GM12891 (cell line): ENCODE measurements around the gene NDUFB8.

ENCODE experiments used
- POLR2A ChIP-seq: IDR thresholded peaks from 2 replicates; pipeline ENCODE4 v1.6.1; 2011; ENCODE audit warnings: low read depth, low read length, control low read depth
- POLR2AphosphoS5 ChIP-seq: IDR thresholded peaks from 2 replicates; pipeline ENCODE4 v1.6.1; 2011; ENCODE audit warnings: low read depth, low read length, control low read depth
- POU2F2 ChIP-seq: IDR thresholded peaks from 2 replicates; pipeline ENCODE4 v1.6.1; 2011; ENCODE audit warnings: low read depth, mild to moderate bottlenecking, control low read depth, low read length, moderate library complexity
- SPI1 ChIP-seq: IDR thresholded peaks from 2 replicates; pipeline ENCODE4 v1.6.1; 2011; ENCODE audit warnings: low read depth, low read length, control low read depth
- TAF1 ChIP-seq: IDR thresholded peaks from 2 replicates; pipeline ENCODE4 v1.6.1; 2011; ENCODE audit warnings: low read depth, low read length, control low read depth

DNA sequence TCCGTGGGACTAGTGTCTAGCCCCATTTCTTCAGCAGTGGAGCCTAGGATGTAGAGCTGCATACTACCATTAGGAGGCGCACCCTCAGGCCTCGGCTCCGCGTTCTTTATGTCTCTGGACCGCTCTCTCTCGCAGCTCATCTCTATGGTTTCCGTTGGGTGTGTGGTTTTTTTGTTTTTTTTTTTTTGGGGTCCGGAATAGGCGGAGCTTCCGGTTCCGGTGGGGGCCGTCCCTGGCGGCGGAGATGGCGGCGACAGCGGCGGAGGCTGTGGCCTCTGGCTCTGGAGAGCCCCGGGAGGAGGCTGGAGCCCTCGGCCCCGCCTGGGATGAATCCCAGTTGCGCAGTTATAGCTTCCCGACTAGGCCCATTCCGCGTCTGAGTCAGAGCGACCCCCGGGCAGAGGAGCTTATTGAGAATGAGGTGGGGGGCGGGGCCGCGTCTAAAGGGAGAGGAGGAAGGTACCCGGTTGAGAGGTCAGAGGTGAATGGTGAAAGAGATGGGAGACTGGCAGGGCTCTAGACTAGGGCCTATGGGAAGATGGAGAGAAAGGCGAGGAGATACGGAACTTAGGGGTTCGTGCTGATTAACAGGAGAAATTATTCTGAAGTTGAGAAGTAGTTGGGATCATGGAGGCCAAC is 6.2 kb upstream of the NDUFB8 start, which contains the start of gene HIF1AN:
- TF ChIP-seq POLR2AphosphoS5 (peak; percentile 90), POLR2A (peak; percentile 86), TAF1 (peak; percentile 79), SPI1 (no peak), POU2F2 (peak; percentile 75; the same call in 1 of the 2 replicates)
